Measurements from ENCODE around the gene ZBTB25. TPM values are rescaled to one million over a fixed set of nuclear protein-coding genes. Genes with fewer than 3 reads are reported as not detected.
"Not testable (repeated sequence)": the region's sequence is repeated elsewhere in the genome, so short reads cannot be mapped to it uniquely, and the experiment has no call there.

The ZBTB25 gene
- total RNA-seq, 1 donor = 30.3 TPM

DNA sequence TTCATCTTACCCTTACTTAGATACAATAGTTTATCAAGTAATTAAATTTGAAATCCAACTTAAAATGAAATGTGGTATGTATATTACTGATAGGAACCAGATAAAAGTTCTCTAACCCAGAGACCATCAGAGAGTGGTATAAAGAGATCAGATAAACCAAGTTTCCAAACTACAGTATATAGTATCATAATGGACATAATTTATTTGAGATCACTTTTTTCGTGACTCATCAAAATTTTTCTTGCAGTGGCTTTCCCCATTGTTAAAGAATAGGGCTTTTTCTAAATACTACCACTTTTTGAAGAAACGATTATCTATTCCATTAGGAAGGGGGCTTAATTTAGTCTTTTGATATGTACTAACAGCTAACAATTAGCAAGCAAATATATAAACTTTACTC lies 21.7 kb upstream of the ZBTB25 start:
- Histone ChIP-seq H3K27me3 (ENCODE audit: insufficient read depth, low read length) (no peaks in the 10 kb centered on the region), H3K4me1 (ENCODE audit: insufficient read depth, low read length) (no peaks in the 10 kb centered on the region), H3K9me3 (ENCODE audit: low read depth, low read length) (no peaks in the 10 kb centered on the region), H3K4me3 (ENCODE audit: low read length) (no peak overlapping the region)

GRCh38 chr14:64522591-64523355 lies 19.1 kb upstream of the ZBTB25 start:
- H3K9me3 ChIP-seq (ENCODE audit: low read depth, low read length) = no peaks in the 10 kb centered on the region
- no peaks in the 10 kb centered on the region for H3K4me1 ChIP-seq (ENCODE audit: insufficient read depth, low read length)
- H3K27me3 ChIP-seq (ENCODE audit: insufficient read depth, low read length) = no peaks in the 10 kb centered on the region
- no peak overlapping the region for H3K4me3 ChIP-seq (ENCODE audit: low read length)

GRCh38 chr14:64520699-64521098 lies 17.1 kb upstream of the ZBTB25 start:
- no peak overlapping the region for H3K4me3 ChIP-seq (ENCODE audit: low read length)
- H3K9me3 ChIP-seq (ENCODE audit: low read depth, low read length) = no peaks in the 10 kb centered on the region
- H3K27me3 ChIP-seq (ENCODE audit: insufficient read depth, low read length) = no peaks in the 10 kb centered on the region
- H3K4me1 ChIP-seq (ENCODE audit: insufficient read depth, low read length) = peaks cover 4% of the 10 kb centered on the region

DNA sequence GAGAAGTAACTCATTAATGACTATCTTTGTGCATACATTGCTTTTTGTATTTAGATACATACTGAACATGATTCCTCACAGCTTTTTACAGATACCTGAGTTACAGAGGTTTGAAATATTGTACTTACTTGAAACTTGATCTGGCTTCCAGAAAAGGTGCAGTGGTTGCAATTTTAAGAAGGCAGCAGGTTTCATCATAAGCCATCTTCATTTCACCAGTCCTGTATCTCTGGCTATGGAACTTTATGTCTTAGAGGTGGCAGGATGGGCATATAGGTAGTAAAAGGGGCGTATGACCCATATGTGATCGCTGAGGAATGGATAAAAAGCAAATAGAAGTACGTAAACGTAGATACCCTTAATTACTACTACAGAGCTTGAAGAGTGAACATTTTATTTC lies 14.6 kb upstream of the ZBTB25 start:
- no peak overlapping the region for H3K4me3 ChIP-seq (ENCODE audit: low read length)
- no peaks in the 10 kb centered on the region for H3K9me3 ChIP-seq (ENCODE audit: low read depth, low read length)
- peaks cover 4% of the 10 kb centered on the region for H3K4me1 ChIP-seq (ENCODE audit: insufficient read depth, low read length)
- no peaks in the 10 kb centered on the region for H3K27me3 ChIP-seq (ENCODE audit: insufficient read depth, low read length)

GRCh38 chr14:64517667-64518066 lies 14.0 kb upstream of the ZBTB25 start:
- H3K9me3 ChIP-seq (ENCODE audit: low read depth, low read length); H3K27me3 ChIP-seq (ENCODE audit: insufficient read depth, low read length); H3K4me3 ChIP-seq (ENCODE audit: low read length); H3K4me1 ChIP-seq (ENCODE audit: insufficient read depth, low read length): not testable (repeated sequence)

- H3K4me1 ChIP-seq (ENCODE audit: insufficient read depth, low read length) = peaks cover 4% of the 10 kb centered on the region
- no peak overlapping the region for H3K4me3 ChIP-seq (ENCODE audit: low read length)
- no peaks in the 10 kb centered on the region for H3K9me3 ChIP-seq (ENCODE audit: low read depth, low read length)
- no peaks in the 10 kb centered on the region for H3K27me3 ChIP-seq (ENCODE audit: insufficient read depth, low read length)
These were observed 13.3 kb upstream of the ZBTB25 start for GRCh38 chr14:64516969-64517368.

- H3K4me1 ChIP-seq (ENCODE audit: insufficient read depth, low read length) = peaks cover 22% of the 10 kb centered on the region
- no peak overlapping the region for H3K4me3 ChIP-seq (ENCODE audit: low read length)
- H3K27me3 ChIP-seq (ENCODE audit: insufficient read depth, low read length) = no peaks in the 10 kb centered on the region
- no peaks in the 10 kb centered on the region for H3K9me3 ChIP-seq (ENCODE audit: low read depth, low read length)
These were observed 11.4 kb upstream of the ZBTB25 start for GRCh38 chr14:64515053-64515452.

DNA sequence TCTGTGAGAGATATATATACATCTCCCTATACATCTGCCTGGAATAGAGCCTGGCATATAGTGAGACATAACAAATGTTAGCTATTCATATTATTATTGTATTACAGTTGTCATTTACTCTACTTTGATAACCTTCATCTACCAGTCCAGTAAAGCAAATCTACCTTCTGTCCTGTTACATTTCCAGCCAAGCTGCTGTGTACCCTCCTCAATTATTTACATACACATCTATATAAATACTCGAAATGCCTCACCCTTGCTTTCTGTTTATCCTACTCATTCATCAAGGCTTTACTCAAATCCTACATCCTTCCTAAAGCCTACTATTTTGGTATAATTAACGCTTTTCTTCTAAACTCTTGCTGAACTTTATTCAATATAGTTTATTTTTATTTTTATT lies 9.6 kb upstream of the ZBTB25 start:
- Histone ChIP-seq H3K4me1 (ENCODE audit: insufficient read depth, low read length) (peaks cover 31% of the 10 kb centered on the region), H3K9me3 (ENCODE audit: low read depth, low read length) (no peaks in the 10 kb centered on the region), H3K4me3 (ENCODE audit: low read length) (no peak overlapping the region), H3K27me3 (ENCODE audit: insufficient read depth, low read length) (no peaks in the 10 kb centered on the region)

GRCh38 chr14:64510825-64511671 lies 7.4 kb upstream of the ZBTB25 start:
- H3K9me3 ChIP-seq (ENCODE audit: low read depth, low read length) = no peaks in the 10 kb centered on the region
- no peaks in the 10 kb centered on the region for H3K27me3 ChIP-seq (ENCODE audit: insufficient read depth, low read length)
- no peak overlapping the region for H3K4me3 ChIP-seq (ENCODE audit: low read length)
- H3K4me1 ChIP-seq (ENCODE audit: insufficient read depth, low read length) = peaks cover 51% of the 10 kb centered on the region

GRCh38 chr14:64509036-64509435 lies 5.4 kb upstream of the ZBTB25 start:
- H3K9me3 ChIP-seq (ENCODE audit: low read depth, low read length) = no peaks in the 10 kb centered on the region
- H3K4me3 ChIP-seq (ENCODE audit: low read length) = no peak overlapping the region
- H3K27me3 ChIP-seq (ENCODE audit: insufficient read depth, low read length) = no peaks in the 10 kb centered on the region
- peaks cover 55% of the 10 kb centered on the region for H3K4me1 ChIP-seq (ENCODE audit: insufficient read depth, low read length)

- Histone ChIP-seq H3K4me3 (ENCODE audit: low read length) (no peak overlapping the region), H3K4me1 (ENCODE audit: insufficient read depth, low read length) (peaks cover 55% of the 10 kb centered on the region), H3K27me3 (ENCODE audit: insufficient read depth, low read length) (no peaks in the 10 kb centered on the region), H3K9me3 (ENCODE audit: low read depth, low read length) (no peaks in the 10 kb centered on the region)
These were observed 4.7 kb upstream of the ZBTB25 start for GRCh38 chr14:64508215-64508776.

- H3K4me1 ChIP-seq (ENCODE audit: insufficient read depth, low read length) = peaks cover 59% of the 10 kb centered on the region
- no peak overlapping the region for H3K4me3 ChIP-seq (ENCODE audit: low read length)
- no peaks in the 10 kb centered on the region for H3K9me3 ChIP-seq (ENCODE audit: low read depth, low read length)
- H3K27me3 ChIP-seq (ENCODE audit: insufficient read depth, low read length) = no peaks in the 10 kb centered on the region
These were observed 3.9 kb upstream of the ZBTB25 start for GRCh38 chr14:64507376-64508156.

DNA sequence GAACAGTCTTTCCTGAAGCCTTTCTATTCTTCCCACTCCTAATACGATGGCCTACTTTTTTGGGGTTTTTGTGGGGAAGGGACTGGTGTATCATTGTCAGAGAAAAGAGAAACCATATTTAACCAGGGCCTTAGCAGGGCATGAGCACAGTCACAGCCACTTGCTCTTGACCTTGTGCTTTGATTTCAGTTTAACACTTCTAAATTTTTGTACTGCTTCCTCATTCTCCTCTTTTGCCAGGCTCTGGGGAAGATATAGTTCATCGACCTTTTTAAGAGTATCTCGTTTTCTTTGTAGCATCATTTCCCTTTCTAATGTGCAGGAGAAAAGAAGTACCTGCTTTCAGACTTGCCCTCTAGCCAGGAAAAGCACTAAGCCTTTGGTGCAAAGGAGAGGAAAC lies 3.1 kb upstream of the ZBTB25 start:
- peak overlapping the region; percentile 1 for H3K4me3 ChIP-seq (ENCODE audit: low read length)
- no peaks in the 10 kb centered on the region for H3K27me3 ChIP-seq (ENCODE audit: insufficient read depth, low read length)
- no peaks in the 10 kb centered on the region for H3K9me3 ChIP-seq (ENCODE audit: low read depth, low read length)
- peaks cover 66% of the 10 kb centered on the region for H3K4me1 ChIP-seq (ENCODE audit: insufficient read depth, low read length)

DNA sequence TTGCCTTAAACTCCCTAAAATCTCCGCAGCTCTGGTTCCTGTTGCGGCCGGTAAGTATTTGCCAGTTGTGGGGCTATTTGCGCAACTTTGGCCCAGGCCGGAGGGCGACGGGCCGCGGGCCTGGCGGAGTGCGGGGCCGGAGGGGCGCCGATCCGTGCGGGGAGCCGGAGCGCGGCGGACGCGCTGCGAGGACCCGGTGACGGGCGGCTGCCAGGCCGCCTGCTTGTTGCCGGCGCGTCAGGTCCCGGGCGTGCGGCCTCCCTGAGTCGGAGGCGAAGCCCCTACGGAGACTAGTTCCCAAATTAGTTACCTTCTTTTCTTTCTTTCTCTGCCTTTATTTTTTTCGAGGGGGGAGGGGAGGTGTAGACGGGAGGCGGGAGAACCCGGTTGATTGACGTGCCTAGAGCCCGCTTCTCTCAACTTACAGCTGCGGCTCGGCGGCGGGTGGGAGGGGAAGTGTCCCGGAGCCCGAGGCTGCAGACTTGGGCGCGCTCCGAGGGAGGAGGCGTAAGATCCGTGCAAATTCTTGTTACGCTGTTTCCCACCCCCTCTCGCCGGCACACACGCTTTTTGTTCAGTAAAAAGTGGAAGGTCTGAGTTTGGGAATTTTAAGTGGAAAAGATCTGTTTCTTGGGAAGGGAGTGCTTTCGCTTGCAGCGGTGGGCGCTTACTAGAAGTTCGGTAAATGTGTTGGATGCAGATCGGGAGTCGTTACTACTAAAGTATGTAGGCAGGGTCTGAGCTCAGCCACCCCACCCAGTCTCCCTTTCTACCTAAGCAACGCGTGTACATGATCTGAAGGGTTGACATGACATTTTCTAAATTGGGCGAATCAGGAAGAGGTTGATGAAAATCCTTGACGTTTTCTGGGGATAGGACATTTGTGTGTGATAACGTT lies 1.5 kb upstream of the ZBTB25 start:
- no peaks in the 10 kb centered on the region for H3K9me3 ChIP-seq (ENCODE audit: low read depth, low read length)
- H3K4me3 ChIP-seq (ENCODE audit: low read length) = peak overlapping the region; percentile 86
- H3K27me3 ChIP-seq (ENCODE audit: insufficient read depth, low read length) = no peaks in the 10 kb centered on the region
- H3K4me1 ChIP-seq (ENCODE audit: insufficient read depth, low read length) = peaks cover 65% of the 10 kb centered on the region
